ENCODE results near the gene MCF2L.

Gene MCF2L

GRCh38 chr13:112963641-112964040 lies 5.4 kb upstream of the MCF2L start:
- DNase-seq, result no peak

DNA sequence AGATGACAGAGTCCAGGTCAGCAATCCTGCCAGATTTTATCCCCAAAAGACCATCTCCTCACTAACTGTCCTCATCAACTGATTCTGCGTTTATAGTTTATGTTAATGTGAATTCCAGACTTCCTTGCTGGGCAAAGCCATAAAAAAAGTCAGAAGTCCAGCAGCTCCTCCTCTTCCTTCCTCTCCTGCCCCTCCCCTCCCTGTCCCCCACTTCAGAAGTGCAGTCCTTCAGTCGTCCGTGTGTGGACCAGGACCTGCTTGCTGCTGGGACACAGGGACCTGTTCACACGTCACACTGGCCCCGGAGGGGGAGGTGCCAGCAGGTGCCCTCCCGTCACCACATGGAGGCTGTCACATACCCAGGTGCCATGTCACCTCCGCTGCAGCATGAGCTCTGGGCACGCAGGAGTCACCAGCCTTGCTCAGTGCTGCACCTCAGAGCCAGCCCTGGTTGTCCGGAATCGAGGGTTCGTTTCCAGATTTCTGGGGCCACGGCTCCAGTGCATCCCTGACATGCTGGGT lies 4.0 kb upstream of the MCF2L start:
- DNase-seq, result no peak

DNA sequence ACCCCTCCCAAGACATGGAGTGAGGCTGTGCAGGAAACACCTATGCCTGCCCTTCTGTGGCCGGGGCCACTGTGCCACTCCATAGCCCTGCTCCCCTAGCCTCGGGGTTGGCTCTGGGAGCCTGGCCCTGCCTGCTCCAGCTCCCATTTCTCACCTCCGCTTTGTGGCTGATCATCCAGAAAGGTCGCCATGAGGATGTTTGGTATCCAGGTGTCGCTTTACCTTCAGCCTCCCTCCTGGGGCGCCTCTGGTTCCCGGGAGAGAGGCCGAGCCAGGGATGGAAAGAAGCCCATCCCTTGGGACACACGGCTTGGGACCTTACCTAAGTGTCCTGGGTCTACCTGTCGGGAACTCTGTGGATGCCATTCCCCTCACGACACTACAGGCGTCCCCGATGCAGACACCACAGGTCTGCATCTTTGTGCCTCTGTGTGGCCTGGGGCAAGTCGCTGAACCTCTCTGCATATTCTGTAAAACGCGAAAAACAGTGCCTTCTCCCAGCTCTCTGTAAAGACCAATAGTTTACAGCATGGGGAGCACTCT lies 3.4 kb upstream of the MCF2L start:
- no peak for DNase-seq

- no peak for DNase-seq
These were observed 2.2 kb upstream of the MCF2L start for GRCh38 chr13:112966776-112967175.

GRCh38 chr13:112967686-112968379 lies 1.2 kb upstream of the MCF2L start:
- no peak for DNase-seq

DNA sequence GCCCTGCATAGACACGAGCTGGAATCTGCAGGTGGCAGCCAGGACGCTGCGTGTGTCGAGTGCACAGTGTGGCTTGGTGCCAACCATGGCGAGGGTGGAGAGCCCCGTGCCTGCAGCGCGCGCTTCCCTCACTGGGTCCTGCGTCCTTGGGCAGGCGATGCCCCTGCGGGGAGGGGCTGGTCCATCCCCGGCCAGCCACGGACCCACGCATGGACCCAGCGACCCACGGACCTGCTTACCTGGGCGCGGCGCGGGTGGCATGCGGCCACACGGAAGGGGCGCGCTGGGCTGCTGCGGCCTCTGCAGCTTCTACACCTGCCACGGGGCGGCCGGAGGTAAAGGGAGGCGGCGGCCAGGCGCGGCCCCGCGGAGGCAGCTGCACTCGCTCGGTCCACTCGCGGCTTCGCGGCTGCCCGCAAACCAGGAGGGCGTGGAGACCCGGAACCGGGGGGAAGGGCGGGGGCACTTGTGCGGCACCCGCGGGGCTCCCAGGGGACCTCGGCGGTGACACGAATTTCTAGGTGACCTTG lies 569 bp upstream of the MCF2L start:
- DNase-seq, result peak; percentile 21 to 42

- DNase-seq, result no peak
These were observed 801 bp downstream of the MCF2L start for GRCh38 chr13:112969692-112970338.

- no peak for DNase-seq
These were observed 1.7 kb downstream of the MCF2L start for GRCh38 chr13:112970552-112971287.

DNA sequence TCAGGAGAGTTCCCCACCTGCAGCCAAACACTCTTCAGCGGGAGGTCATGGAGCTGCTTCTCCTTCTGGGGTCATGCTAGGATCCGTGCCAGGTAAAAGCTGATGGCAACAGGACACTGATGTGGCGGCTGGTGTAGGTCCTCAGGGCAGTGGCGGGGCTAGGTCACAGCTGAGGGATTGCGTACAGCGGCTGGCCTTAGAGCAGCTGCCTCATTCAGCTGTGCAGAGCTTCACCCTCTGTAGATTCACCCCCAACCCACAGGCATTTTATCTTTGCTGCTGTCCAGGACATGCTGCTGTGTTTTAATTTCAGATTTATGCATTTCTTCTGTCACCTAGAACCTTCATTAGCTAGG lies 2.3 kb downstream of the MCF2L start:
- DNase-seq, result no peak

DNA sequence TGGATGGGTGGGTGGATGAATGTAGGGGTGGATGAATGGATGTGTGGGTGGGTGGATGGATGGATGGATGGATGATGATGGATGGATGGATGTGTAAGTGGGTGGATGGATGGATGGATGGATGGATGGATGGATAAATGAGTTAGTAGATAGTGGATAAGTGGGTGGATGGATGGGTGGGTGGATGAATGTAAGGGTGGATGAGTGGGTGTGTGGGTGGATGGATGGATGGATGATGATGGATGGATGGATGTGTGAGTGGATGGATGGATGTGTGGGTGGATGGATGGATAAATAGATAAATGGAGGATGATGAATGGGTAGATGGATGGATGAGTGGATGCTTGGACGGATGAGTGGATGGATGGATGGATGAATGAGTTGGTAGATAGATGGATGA lies 3.2 kb downstream of the MCF2L start:
- DNase-seq, result no peak

- no peak for DNase-seq
These were observed 4.0 kb downstream of the MCF2L start for GRCh38 chr13:112972867-112973576.

DNA sequence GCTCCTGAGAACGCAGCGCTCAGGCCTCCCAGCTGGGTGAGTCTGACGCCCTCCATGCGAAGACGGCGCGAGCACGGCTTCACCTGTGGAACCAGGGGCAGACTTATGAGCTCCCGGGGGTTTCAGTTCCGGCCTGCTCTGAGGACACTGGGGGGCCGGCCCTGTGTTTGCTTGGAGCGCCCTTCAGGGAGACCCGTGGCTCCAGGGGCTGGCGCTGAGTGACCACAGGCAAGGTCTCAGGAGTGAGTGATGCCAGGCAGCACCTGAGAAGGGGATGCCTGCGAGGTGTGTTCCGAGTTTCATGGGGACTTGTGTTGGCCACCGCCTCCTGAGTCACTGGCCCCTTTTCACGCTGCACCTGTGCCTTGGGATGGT lies 4.5 kb downstream of the MCF2L start:
- no peak for DNase-seq

- no peak for DNase-seq
These were observed 5.1 kb downstream of the MCF2L start for GRCh38 chr13:112974125-112974524.

DNA sequence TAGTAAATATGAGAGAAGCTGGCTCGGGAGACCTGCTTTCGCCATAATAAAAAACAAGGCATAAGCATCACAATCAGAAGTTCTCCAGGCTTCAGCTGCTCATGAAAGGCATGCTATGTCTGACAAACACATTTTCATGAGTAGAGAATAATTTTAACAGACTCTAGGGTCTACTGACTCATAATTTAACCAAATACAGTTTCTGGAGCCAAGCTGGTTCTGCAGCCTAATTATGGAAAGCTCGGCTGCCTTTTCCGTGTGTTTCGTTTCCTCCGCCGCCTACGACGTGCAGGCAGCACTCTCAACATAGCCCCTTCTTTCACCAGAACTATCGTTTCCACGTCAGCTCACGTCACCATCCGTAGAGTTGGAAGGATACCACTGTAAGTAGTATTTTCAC lies 5.7 kb downstream of the MCF2L start:
- DNase-seq, result no peak

DNA sequence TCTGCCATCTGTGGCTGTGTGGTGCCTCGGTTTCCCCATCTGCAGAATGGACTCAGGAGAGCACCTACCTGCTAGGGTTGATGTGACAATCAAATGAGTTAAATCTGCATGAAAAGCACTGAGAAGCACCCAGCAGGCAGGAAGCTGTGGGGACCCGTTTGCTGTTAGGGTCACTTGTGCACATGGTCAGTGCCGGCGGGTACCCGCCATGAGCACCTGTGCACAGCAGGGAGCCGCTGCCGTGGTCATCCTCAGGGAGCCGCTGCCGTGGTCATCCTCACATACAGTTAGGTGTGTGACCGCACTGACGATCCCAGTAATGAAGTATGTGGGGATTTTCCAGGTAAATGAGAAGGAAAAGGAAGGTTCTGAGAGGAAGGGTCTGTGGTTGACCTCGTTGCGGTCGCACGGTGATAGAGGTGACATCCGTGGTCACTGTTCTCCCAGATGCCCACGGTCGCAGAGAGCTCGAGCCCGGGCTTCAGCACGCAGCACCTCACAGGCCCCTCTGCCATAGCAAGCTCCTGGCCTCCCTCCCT lies 6.5 kb downstream of the MCF2L start:
- DNase-seq, result no peak

GRCh38 chr13:112976526-112976925 lies 7.5 kb downstream of the MCF2L start:
- no peak for DNase-seq

DNA sequence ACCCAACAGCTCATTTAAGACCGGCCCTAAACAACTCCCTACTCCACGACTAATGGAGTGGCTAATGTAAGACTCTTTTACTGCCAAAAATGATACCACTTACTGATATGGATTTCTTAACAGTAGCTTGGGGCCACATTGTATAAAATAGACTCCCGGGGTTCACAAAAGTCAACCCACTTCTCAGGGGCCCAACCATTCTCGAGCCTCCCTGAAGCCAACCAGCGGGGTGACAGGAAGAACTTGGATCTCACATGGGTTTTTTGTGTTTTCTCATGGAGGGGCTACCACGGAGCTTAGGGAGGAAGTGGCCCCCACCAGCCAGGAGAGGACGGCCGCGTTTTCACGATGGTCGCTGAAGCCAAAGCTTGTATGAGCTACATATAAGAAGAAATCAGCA lies 8.1 kb downstream of the MCF2L start:
- no peak for DNase-seq

GRCh38 chr13:112977525-112977924 lies 8.5 kb downstream of the MCF2L start:
- no peak for DNase-seq

- no peak for DNase-seq
These were observed 9.8 kb downstream of the MCF2L start for GRCh38 chr13:112978561-112979405.

GRCh38 chr13:112979406-112979902 lies 10.4 kb downstream of the MCF2L start:
- no peak for DNase-seq

DNA sequence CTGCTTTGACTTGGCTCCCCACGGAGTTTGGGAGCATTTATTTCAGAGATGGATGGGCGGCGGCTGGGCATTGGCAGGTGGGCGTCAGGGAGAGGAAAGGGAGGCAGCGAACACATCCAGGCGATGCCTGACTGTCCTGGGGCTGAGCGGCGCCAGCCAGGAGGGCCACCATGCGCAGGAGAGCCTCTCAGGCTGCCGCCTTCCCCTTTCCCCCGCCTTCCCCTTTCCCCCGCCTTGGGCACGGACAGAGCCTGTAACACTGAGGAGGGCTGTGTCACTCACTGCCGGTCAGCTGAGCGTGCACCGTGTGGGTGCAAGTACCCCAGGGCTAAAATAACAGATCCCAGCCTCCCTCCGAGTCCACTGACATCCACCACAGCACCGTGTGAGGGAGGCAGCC lies 11.4 kb downstream of the MCF2L start:
- DNase-seq, result no peak
